ENCODE data around the gene PLEKHG4B.

GRCh38 chr5:105504-106070 lies 13.6 kb downstream of the PLEKHG4B start:
- TF ChIP-seq POLR2A (IDR thresholded peaks at IDR 0.05; ENCODE audit: low read length) (no peak), GATA1 (IDR thresholded peaks at IDR 0.05; ENCODE audit: low read depth, low read length) (no peak)
